ENCODE results near the gene UQCRC1.

DNA sequence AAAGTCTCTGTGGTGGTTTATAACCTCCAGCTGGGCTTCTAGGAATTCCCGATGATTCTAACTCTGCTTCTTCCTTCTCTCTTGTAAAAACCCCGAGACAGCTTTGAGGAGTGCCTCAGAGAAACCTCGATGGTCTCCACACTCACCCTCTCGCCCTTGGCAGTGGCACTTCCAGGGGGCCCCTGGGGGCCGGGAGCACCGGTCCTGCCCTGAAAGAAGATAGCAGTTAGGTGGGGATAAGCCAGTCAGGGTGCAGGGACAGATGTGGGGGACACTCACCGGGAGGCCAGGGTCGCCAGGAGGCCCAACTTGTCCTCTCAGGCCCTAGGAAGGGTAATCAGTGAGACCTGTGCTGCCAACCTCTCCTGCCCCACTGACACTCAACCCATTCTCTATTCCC is 24.0 kb downstream of the UQCRC1 start:
- no peak for TF ChIP-seq POLR2AphosphoS5 (IDR thresholded peaks at IDR 0.05; ENCODE audit: low read depth, low read length)
- TF ChIP-seq, protein P1, sequence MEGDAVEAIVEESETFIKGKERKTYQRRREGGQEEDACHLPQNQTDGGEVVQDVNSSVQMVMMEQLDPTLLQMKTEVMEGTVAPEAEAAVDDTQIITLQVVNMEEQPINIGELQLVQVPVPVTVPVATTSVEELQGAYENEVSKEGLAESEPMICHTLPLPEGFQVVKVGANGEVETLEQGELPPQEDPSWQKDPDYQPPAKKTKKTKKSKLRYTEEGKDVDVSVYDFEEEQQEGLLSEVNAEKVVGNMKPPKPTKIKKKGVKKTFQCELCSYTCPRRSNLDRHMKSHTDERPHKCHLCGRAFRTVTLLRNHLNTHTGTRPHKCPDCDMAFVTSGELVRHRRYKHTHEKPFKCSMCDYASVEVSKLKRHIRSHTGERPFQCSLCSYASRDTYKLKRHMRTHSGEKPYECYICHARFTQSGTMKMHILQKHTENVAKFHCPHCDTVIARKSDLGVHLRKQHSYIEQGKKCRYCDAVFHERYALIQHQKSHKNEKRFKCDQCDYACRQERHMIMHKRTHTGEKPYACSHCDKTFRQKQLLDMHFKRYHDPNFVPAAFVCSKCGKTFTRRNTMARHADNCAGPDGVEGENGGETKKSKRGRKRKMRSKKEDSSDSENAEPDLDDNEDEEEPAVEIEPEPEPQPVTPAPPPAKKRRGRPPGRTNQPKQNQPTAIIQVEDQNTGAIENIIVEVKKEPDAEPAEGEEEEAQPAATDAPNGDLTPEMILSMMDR (IDR thresholded peaks at IDR 0.05) = no peak
- no peak for TF ChIP-seq REST (IDR thresholded peaks at IDR 0.05; ENCODE audit: insufficient read depth in 1 of 2, low read depth in 2 of 2, low read length in 1 of 2)
- TF ChIP-seq SIN3A (IDR thresholded peaks at IDR 0.05; ENCODE audit: borderline replicate concordance, insufficient read depth, low read depth, low read length) = no peak
- no peak for TF ChIP-seq TCF7L2 (IDR thresholded peaks at IDR 0.05; ENCODE audit: low read depth, low read length)
